ENCODE measurements around the gene TTC13.

TTC13 gene

DNA sequence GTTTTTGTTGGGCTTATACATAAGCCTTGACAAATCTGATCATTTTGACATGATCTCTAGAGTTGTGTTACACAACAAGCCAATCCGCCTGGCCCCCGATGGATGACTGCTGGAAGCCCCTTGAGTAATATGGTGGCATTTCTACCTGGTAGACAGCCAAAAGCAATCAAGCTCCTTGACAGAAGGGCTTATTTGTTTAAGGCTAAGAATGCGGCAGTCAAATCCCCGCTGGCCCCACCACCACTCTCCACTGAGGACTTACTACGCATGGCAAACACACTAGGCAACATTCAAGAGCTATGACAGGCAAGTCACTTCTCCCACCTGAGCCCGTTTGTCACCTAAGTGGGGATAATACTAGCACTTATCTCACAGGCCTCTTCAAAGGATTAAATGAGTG lies 77.0 kb downstream of the TTC13 start:
- peak; percentile 20 for DNase-seq

DNA sequence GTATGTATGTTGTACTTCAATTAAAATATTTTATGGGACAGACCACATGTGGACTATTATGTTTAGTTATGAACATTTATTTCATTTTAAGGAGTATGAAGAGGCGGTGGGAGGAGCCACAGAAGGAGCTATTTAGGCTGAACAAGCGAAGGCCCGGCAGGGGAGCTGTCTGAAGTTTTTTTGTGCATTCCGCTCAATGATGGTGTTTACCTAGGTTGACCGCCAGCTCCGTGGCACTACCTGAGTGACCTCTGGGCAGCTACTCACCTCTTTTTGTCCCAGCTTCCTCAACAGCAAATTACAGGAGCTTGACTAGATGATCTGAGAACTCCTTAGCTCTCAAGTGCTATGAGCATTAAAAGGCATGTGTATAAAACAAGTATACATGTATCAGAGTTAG lies 77.7 kb downstream of the TTC13 start:
- no peak for DNase-seq

DNA sequence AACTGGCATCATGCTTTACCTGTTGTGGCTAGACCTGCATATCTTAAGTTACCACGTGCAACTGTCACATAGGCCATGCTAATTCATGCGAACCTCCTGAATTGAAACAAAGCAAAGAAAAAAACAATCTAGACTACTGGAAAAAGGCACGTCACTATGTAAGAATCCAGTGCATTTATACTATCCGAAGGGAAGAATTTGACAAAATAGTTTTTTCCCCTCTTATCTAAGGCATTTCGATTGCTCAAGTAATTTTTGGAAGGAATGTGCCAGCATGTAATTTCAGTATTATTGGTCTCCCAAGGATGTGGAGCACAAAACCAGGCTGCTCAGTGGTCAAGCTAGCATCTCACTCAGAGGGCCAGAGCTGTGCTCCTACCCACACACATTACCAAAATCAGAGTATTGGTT lies 78.8 kb downstream of the TTC13 start:
- no peak for DNase-seq

DNA sequence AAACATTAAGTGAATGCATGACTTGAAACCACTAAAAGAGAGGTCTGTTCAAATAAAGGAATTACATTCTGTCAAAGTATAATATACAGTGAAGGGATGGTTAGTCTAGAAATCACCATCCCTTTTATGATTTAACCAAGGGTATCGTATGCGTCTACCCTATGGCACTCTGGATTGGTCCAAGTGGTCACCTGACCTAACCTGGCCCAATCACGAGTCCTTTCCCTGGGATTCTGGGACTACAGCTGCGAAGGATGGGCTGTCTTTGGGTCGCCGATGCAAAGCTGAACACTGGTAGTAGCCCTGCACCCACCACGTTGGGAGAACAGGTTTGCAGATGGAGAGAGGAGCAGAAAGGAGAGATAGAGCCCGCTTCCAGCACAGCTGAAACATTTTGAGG lies 79.9 kb downstream of the TTC13 start:
- no peak for DNase-seq

DNA sequence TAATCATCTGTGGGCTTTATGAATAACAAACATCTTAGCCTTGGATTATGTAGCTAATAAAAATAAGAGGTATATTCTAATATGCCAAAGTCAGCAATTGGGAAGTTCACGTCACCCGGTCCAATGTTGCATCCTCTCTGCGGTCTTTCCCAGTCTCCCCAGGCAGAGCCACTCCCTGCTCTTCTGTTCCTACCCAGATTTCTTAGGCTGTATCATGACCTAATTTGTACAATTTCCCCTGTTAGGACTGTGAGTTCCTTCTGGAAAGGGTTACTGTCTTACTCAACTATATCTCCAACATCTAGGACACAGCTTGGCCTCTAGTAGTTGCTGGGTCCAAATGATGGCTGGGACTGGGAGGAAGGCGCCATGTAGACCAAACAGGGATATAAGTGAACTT lies 80.5 kb downstream of the TTC13 start:
- no peak for DNase-seq

DNA sequence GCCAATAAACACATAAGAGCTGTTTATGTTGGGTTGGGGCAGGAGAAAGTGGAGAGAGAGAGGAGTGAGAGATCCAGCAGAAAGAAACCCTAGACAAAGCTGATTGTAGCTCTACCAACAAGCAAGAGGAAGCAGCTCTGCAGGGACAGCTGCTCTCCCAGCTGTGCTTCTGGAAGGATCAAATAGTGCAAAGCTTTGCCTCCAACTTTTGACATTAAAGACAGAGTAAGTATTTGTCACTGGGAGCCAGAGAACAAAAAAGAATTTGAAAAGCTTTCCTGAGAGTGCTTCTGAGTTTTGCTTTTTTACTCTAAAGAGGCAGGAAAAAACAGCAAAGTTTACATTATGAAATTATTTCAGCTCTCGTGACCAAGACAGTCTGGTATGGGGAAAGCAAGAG lies 81.9 kb downstream of the TTC13 start:
- DNase-seq, result no peak

DNA sequence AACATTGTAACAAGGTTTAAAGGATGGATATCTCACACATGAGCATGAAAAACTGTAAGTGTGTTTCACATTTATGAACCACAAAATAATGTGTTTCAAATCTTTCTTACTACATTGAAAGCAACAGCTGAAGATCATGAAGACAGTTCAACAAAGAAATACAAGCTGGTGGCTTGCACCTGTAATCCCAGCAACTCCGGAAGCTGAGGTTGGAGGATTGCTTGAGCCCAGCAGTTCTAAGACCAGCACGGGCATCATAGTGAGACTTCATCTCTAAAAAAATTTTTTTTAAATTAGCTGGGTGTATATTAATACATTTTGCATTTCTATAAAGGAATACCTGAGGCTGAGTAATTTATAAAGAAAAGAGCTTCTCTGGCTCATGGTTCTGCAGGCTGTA lies 83.2 kb downstream of the TTC13 start:
- no peak for DNase-seq

DNA sequence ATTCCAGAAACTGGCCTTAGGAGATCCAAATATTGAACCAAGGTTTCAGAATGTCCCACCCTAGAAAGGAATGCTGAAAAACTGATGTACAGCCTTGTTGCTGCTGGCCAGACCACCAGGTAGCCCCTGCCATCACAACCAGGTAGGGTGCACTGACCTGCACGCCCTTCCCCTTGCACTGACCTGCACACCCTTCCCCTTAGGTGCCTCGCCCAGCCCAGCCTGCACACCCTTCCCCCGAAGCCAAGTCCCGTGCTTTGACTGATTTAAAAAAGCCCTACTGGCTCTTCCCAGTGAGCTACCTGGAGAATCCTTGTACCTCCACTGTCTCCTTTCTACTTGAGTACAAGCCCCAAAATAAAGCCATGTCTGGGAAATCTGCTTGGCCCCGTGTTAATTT lies 84.0 kb downstream of the TTC13 start:
- no peak for DNase-seq

DNA sequence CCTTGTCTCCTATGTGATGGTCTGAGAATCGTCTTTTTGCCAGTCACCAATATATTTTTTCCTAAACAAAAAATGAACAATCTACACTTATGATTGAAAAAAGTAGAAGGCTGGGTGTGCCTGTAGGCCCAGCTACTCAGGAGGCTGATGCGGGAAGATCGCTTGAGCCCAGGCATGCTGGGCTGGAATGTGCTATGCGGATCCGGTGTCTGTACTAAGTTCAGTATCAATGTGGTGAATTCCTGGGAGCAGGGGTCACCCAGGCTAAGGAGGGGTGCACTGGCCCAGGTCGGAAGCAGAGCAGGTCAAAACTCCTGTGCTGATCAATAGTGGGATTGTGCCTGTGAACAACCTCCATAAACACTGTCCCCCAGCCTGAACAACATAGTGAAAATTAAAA lies 84.6 kb downstream of the TTC13 start:
- no peak for DNase-seq

DNA sequence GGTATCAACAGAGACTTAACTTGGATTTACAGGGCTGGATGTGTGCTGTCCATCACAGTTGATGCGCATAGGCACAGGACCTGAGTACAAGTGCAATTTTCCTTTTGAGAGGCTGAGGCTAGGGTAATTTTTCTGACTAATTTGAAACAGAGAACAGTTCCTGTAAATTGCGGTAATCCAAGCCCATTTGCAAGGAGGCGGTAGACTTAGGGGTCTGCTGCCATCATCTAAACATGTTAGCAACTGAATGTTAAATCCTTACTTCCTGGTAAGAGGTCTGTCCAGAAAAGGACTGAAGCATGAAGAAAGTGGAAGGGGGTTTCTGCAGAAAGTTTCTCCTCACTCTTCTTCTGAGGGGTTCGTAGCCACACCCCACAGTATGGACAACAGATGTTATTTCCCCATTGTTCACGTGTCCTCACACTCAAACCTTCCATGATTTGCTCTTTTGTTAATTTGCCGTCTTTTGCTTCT lies 86.6 kb downstream of the TTC13 start:
- DNase-seq, result no peak

DNA sequence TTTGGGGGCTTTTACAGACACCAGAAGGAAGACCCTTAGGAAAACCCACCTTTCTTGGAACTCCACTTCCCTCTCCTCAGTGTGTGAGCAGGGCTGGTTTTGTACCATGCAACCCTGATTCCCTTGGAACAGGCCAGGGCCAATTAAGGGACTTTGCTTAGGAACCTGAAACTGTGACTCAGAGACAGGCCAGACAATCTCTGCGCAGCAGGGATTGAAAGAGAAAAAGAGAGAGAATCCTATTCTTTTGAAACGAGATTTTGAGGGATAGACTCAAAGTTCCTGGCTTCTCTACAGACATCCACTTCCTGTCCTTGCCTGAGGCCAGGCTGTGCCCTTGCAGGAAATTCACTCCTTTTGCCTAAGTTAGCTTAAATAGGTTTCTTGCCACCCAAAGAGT lies 87.2 kb downstream of the TTC13 start:
- no peak for DNase-seq

DNA sequence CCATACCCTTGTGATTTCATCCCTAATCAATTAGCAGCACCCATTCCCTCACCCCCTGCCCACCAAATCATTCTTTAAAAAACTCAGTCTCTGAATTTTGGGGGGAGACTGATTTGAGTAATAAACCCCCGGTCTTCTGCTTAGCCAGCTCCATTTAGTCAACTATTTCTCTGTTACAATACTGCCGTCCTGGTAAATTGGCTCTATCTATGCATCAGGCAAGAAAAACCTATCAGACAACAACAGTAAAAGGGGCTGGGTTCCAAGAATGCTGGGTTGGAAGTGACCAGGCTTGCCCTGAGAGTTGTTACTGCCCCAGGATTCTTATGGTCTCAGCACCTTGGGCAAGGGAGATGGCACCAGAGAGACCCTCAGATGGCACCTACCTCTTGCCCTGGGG lies 94.0 kb downstream of the TTC13 start:
- DNase-seq, result no peak

DNA sequence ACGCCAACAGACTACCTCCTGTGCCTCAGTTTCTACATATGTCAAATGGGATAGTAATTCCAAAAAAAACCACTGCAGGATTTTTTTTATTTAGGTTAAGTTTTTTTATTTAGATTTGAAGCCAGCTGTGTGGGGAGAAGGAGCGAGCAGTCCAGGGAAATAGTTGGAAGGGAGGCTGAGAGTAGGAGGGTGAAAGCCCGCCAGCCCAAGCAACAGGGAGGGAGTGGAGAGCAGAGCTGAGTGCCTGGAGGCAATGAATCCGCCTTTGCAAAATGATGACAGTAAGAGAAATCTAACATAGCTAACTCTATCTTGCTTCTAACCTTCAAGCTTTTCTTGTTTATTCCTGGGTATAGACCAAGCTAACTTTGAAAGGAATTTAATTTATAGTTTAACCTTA lies 94.7 kb downstream of the TTC13 start:
- no peak for DNase-seq

DNA sequence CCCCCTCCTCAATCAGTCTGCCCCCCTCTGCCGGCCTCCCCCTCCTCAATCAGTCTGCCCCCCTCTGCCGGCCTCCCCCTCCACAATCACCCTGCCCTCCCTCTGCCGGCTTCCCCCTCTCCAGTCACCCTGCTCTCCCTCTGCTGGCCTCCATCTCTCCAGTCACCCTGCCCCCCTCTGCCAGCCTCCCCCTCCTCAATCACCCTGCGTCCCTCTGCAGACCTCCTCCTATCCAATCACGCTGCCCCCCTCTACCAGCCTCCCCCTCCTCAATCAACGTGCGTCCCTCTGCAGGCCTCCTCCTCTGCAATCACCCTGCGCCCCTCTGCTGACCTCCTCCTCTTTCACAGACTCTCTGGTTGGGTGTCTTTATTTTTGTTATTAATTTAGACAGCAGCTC lies 98.9 kb downstream of the TTC13 start:
- no peak for DNase-seq

DNA sequence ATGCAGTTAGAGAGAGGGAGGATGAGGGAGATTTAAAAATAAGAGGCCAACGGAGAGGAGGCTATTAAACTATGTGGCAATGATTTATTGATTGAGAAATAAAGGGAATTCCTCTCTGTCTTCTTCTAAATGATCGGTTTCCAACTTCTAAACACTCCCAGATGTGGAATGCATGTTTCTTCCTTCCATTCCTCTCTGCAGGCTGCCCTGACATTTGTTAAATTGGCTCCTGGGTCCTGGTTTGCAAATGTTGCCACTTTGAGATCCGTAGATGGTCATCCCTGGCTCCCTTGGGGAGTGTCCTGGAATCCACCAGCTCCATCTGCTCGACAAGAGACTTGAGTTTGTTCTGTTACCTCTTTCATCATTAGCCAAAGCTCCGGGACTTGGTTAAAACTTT lies 100.1 kb downstream of the TTC13 start:
- no peak for DNase-seq

DNA sequence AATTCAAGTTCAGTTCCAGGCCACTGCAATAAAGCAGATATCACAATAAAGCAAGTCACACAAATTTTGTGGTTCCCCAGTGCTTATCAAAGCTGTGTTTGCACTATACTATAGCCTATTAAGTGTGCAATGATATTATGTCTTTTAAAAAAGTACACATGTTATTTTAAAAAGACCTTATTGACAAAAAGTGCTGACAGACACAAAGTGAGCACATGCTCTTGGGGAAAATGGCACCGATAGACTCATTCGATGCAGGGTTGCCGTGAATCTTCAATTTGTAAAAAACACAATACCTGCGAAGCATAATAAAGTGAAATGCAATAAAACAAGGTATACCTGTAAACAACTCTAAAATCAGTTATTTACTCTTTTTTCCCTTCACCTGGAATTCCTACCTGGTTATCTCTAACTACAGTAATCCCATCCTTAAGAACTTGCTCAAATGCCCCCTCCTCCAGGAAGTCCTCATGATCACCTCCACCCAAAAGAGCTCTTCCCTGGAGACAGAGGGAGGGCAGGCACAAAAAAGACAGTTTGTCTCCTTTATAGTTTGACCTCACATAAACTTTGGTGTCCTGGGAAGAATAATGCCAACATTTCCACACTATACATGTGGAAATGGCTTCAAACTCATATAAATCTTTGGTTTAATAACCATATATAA lies 100.6 kb downstream of the TTC13 start:
- DNase-seq, result no peak

DNA sequence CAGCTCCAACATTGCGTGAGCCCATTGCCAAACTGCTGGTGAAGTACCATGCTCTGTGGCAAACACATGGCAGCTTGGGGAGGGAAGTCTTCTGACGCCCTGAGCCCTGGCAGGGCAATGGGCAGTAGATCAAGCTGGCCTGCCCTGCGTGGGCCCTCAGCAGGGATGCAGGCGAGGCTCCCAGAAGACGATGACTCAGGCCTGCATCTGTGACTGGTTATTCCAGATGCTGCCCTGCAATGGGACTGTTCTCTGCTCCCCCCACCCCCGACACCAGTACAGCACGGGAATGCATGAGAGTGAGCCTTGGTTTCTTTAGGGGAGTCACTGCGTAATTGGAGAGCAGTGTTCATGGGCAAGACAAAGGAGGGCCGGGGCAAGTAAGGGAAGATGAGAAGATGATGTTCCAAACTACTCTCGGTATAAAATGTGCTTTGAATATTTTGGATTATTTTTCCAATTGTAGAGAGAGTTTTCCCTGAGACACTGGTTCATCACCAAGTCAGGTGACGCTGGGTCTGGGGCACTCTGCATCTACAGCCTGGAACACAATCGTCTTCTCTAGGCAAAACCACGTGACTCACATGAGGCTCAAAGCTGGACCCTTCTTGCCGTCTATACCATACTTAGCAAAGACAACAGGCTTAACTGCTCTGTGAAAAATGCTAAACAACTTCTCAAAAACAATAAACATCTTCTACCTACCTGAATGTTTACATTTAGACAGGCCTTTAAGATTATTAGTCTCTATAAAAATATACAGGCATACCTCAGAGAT lies 101.3 kb downstream of the TTC13 start:
- DNase-seq, result no peak

DNA sequence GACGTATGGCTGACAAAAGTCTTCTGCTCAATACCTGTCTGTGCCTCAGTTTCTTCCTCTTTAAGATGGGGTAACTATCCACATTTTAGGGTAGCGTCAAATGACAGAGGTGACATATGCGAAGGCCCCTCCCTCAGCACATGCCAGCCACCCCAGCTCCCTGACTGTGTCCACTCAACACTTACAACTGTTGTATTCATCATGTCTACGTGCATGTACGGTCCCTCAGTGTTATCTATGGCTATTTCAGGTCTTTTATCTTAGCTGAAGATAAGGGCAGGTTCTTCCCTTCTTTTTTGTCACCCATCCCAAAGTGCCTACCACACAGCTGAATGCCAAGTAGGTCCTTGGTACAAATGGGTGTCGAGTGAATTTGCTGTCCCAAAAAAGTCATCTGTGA lies 102.0 kb downstream of the TTC13 start:
- no peak for DNase-seq

DNA sequence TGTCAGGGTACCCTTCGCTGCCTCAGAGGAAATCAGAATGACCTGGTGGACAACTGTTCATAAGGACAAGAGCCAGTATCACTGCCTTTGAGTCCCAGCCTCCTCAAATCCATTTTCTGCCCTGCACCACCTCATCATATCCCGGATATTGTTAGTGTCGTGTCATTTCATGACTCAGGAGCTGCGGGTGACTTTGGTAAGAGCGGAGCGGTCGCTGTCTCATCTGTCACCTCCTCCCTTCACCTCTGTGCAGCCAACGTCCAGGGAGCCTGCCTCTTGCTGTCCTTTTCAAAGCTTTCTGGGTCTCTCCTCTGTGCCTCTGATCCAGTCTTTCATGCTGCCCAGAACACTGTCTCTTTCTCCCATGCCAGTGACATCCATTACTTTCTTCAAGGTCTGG lies 103.3 kb downstream of the TTC13 start:
- no peak for DNase-seq

DNA sequence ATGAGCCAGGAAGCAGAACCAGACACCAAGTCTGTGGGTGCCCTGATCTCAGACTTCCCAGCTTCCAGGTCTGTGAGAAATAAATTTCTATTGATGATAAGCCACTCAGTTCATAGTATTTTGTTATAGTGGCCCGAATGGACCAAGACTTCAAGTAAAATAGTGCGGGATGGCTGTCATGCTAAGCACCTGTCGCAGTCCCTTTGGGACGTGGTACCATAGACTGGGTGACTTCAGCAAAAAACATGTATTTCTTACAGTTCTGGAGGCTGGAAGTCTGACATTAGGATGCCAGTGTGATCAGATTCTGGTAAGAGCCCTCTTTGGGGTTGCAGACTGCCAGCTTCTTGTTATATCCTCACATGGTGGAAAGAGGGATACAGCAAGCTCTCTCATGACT lies 107.7 kb downstream of the TTC13 start:
- no peak for DNase-seq

DNA sequence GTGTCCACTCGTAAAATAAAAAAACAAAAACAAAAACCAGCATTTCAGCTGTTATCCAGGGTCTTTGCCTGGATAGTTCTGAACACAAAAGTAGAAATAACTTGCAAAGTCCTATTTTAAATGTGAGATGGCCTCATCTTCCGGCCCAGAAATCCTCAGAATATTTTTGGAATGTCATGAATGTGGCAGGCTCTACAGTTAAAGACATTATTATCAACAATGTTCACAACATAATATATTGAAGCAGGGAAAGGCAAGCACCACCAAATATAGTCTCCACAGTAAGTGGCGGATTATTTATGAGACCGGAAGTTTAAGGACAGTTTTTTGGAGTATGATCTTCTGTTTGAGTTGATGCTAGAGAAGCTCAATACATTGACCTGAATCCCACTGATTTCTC lies 109.2 kb downstream of the TTC13 start:
- no peak for DNase-seq

DNA sequence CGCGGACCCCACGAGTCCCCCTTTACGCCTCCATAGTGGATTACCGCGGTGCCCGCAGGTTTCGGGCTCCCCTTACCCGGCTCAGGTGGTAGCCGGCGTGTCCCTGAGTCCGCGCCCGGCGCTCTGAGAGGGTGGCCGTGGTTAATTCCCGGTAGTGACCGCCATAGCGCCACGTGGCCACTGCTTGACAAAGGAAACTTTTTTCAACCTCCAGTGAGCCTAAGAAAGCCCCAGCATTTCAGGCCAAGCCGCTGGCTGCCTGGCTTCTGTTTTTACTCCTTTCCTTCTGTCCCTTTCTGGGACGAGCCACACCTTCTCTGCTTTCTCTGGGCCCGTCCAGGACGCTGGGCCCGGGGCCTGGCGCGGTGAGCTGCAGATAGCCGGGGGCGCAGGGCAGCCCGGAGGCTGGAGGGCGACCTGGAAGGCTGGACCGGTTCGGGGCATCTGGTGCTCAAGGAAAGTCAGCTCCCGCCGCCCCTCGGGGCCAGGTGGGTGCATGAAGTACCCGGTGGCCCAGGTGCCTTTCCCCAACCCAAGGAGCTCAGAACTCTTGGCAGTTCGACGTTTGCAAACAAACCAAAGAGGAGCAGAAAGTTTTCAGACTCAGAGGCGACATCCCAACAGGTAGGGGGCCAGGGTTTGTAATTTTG lies 109.8 kb downstream of the TTC13 start:
- no peak for DNase-seq

DNA sequence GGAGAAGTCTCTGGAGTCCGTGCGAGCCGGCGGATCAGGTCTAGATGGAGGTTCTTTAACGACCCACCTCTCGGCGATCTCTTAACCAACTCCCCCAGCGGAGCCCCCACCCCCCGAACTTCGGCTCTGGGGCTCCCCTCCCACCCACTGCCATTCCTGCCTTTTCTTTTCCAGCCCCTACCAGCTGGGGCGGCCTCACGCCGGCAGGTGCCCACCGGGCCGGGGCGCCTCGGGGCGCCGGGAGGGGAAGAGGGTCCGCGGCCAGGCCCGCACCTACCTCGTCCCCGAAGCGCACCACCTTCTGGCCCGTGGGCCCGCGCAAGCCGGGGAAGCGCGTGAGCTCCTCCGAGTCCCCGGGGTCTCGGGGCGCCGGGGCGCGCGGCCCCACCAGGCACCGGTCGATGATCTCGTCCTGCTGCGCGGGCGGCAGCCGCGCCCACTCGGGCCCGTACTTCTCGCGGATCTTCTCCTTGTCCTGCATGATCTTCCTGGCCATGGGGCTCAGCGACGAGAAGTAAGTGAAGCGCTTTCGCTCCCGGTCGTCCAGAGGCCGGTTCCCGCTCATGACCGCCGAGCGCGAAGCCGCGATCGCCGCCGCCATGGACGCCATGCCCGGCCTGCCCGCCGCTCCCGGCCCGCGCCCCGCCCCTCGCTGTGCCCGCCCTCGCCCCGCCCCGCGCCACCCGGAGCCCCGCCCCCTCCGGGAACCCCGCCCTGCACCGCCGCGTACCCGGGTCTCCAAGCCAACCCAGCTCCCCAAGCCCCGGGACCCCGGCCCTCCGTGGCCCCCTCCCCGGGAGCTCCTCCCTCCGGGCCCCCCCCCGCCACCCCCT lies 110.5 kb downstream of the TTC13 start, which contains the start of gene C1orf198:
Gene C1orf198, minus strand, starts transcription at position 619 of the 833 bp plus-strand sequence. Its CDS starts 9 bp downstream, at position 610.
- no peak for DNase-seq

All from NCI-H1436 treated with DMSO at 0.1 percent for 48 hours (cell line).